ENCODE data around the gene UMODL1.

DNA sequence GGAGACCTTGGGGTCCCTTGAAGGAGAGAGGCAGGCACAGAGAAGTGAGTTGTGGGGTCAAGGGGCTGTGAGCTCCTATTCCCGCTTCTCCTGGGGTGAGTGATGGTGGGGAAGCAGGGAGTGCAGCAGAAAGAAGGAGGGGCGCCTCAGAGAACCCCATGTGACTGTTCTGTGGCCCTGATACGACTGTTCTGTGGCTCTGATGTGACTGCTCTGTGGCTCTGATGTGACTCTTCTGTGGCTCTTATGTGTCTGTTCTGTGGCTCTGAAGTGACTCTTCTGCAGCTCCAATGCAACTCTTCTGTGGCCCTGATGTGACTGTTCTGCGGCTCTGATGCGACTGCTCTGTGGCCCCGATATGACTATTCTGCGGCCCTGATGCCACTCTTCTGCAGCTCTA lies 29.9 kb upstream of the UMODL1 start:
- TF ChIP-seq, protein P1, sequence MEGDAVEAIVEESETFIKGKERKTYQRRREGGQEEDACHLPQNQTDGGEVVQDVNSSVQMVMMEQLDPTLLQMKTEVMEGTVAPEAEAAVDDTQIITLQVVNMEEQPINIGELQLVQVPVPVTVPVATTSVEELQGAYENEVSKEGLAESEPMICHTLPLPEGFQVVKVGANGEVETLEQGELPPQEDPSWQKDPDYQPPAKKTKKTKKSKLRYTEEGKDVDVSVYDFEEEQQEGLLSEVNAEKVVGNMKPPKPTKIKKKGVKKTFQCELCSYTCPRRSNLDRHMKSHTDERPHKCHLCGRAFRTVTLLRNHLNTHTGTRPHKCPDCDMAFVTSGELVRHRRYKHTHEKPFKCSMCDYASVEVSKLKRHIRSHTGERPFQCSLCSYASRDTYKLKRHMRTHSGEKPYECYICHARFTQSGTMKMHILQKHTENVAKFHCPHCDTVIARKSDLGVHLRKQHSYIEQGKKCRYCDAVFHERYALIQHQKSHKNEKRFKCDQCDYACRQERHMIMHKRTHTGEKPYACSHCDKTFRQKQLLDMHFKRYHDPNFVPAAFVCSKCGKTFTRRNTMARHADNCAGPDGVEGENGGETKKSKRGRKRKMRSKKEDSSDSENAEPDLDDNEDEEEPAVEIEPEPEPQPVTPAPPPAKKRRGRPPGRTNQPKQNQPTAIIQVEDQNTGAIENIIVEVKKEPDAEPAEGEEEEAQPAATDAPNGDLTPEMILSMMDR (IDR thresholded peaks at IDR 0.05; ENCODE audit: poor library complexity): no peak
- TF ChIP-seq EZH2 (IDR thresholded peaks at IDR 0.05; ENCODE audit: borderline replicate concordance): no peak
